Kidney (tissue), 14 donors: Measurements from ENCODE around the gene LAMC1. TPM values are rescaled to one million over a fixed set of nuclear protein-coding genes. Genes with fewer than 3 reads are reported as not detected.

Experiments used
- DNase-seq, 5 donors: peaks; one replicate each; pipeline ENCODE4 v3.0.0-alpha.2; 2013 to 2020
- FAIRE-seq: peaks from 2 replicates; lab custom pipeline; 2012; peaks lifted over from hg19 to GRCh38; lab: Jason Lieb, UNC
- H3K27ac ChIP-seq, 2 donors: one replicate each; pipeline ENCODE4 v1.7.0; 2013; ENCODE audit warnings: low read depth in 2 of 2, low read length in 2 of 2, inconsistent platforms in 1 of 2
- H3K27me3 ChIP-seq: one replicate; pipeline ENCODE4 v1.7.1; 2013; ENCODE audit warnings: low read length, inconsistent platforms; ENCODE audit not compliant: control insufficient read depth, insufficient read depth
- H3K36me3 ChIP-seq, 3 donors: one replicate each; pipeline versions ENCODE4 v1.7.0 to v1.7.1; 2013; ENCODE audit warnings: low read length in 3 of 3, control low read depth in 1 of 3, inconsistent platforms in 1 of 3; ENCODE audit not compliant: insufficient read depth in 3 of 3, control insufficient read depth in 2 of 3
- H3K4me1 ChIP-seq, 3 donors: one replicate each; pipeline versions ENCODE4 v1.7.0 to v1.7.1; 2013; ENCODE audit warnings: low read length in 3 of 3, inconsistent platforms in 1 of 3, low read depth in 1 of 3; ENCODE audit not compliant: control insufficient read depth in 2 of 3, insufficient read depth in 2 of 3
- H3K4me3 ChIP-seq, 3 donors: one replicate each; pipeline versions ENCODE4 v1.7.0 to v1.8.1; 2013; ENCODE audit warnings: low read length in 3 of 3, control low read depth in 1 of 3, inconsistent platforms in 1 of 3
- H3K9ac ChIP-seq, 3 donors: one replicate each; pipeline versions ENCODE4 v1.7.0 to v1.7.1; 2013; ENCODE audit warnings: low read length in 3 of 3, control low read depth in 1 of 3, inconsistent platforms in 1 of 3
- H3K9me3 ChIP-seq, 3 donors: one replicate each; pipeline versions ENCODE4 v1.7.0 to v1.7.1; 2013; ENCODE audit warnings: low read length in 3 of 3, control low read depth in 1 of 3, inconsistent platforms in 1 of 3; ENCODE audit not compliant: control insufficient read depth in 2 of 3, insufficient read depth in 1 of 3
- intact Hi-C: fragments of 100-400 bp; cut with DNase I; formaldehyde crosslinking; loops from one replicate; pipeline ENCODE4 v1.11.1; 2022
- polyA plus RNA-seq: library from polyadenylated mRNA; stranded (reverse); fragments of 350-450 nt; fragmentation: Illumina TruSeq; extraction: RNeasy Lipid Tissue Mini Kit (QIAGEN cat#74804); gene quantifications from one replicate; pipeline ENCODE4 v1.2.3, GENCODE V29; 2014; ENCODE audit warnings: low read depth, low replicate concordance; ENCODE audit not compliant: insufficient read depth
- total RNA-seq: library from RNA; stranded (reverse); fragmentation: NEBNext Ultra II Directional; extraction: Animal tissue kit (Norgen Biotek cat#: 25700); gene quantifications from one replicate; pipeline ENCODE4 v1.2.1, GENCODE V29; 2021
- TF ChIP-seq, protein P1 (sequence below): IDR thresholded peaks from 3 replicates; pipeline ENCODE4 v1.5.1; 2012; ENCODE audit warnings: mild to moderate bottlenecking, moderate library complexity, borderline replicate concordance; ENCODE audit not compliant: insufficient read depth; ENCODE audit errors: extremely low read depth
- donor health status: control.
- donor health status: control.
- donor health status: control.
- donor health status: control.
- donor health status: control.
- donor health status: DM: yes; HTN: yes; CAD: no.
- donor health status: Normal renal cell carcinoma (clear cell type).

Gene LAMC1
- total and polyA plus RNA-seq, 2 donors from 2014 or later: 21.1 to 140 TPM

DNA sequence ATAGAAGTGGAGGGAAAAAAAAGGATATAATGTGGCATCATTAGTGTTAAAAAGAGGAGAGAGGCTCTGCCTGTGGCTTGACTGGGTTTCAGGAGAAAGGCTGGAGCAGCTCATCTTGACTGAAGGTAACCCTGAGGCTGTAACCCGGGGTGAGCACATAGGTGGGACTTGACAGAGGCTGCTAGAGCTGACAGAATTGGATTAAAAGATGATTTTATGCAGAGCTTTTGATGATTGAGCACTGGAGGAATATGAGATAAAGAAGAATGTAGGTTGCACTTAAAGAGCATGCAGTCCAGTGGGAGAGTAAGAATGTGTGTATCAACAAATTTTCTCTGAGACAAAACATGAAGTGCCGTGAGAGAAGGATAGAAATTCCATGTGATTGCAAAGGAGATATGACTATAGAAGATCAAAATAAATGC is 17.3 kb downstream of the LAMC1 start:
- no peak overlapping the region for H3K27ac ChIP-seq
- no peak overlapping the region for H3K9ac ChIP-seq
- H3K27me3 ChIP-seq: no peaks in the 10 kb centered on the region
- no peak for DNase-seq
- FAIRE-seq: no peak
- intact Hi-C loops: no loop called here
- H3K9me3 ChIP-seq: no peaks in the 10 kb centered on the region
- no peaks in the 10 kb centered on the region for H3K36me3 ChIP-seq
- peaks cover 0 to 13% (median 4%) of the 10 kb centered on the region in 3 donors for H3K4me1 ChIP-seq
- no peak overlapping the region for H3K4me3 ChIP-seq
- TF ChIP-seq, protein P1, sequence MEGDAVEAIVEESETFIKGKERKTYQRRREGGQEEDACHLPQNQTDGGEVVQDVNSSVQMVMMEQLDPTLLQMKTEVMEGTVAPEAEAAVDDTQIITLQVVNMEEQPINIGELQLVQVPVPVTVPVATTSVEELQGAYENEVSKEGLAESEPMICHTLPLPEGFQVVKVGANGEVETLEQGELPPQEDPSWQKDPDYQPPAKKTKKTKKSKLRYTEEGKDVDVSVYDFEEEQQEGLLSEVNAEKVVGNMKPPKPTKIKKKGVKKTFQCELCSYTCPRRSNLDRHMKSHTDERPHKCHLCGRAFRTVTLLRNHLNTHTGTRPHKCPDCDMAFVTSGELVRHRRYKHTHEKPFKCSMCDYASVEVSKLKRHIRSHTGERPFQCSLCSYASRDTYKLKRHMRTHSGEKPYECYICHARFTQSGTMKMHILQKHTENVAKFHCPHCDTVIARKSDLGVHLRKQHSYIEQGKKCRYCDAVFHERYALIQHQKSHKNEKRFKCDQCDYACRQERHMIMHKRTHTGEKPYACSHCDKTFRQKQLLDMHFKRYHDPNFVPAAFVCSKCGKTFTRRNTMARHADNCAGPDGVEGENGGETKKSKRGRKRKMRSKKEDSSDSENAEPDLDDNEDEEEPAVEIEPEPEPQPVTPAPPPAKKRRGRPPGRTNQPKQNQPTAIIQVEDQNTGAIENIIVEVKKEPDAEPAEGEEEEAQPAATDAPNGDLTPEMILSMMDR: no peak

DNA sequence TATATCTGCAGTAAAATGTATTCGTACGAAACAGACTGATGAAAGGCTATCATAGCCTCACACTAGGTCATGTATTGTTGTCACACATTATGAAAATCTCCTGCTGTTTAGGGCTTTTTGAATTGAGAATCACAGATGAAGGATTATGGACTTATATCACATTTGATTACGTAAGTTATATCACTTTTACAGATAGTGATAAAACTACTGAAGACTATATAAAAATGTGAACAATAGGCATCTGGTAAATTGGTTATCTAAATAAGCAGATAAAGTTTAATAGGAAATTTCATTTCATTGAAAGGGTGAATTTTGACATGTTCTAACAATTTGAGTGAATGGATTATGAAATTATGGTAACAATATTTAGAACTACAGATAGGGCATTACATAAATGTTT is 20.0 kb downstream of the LAMC1 start:
- Histone ChIP-seq H3K9ac (no peak overlapping the region), H3K9me3 (no peaks in the 10 kb centered on the region), H3K27ac (no peak overlapping the region), H3K36me3 (no peaks in the 10 kb centered on the region), H3K4me1 (peaks cover 0 to 13% (median 4%) of the 10 kb centered on the region in 3 donors), H3K27me3 (no peaks in the 10 kb centered on the region), H3K4me3 (no peak overlapping the region)
- intact Hi-C loops: no loop called here
- no peak for DNase-seq
- FAIRE-seq: no peak
- TF ChIP-seq, protein P1: no peak

DNA sequence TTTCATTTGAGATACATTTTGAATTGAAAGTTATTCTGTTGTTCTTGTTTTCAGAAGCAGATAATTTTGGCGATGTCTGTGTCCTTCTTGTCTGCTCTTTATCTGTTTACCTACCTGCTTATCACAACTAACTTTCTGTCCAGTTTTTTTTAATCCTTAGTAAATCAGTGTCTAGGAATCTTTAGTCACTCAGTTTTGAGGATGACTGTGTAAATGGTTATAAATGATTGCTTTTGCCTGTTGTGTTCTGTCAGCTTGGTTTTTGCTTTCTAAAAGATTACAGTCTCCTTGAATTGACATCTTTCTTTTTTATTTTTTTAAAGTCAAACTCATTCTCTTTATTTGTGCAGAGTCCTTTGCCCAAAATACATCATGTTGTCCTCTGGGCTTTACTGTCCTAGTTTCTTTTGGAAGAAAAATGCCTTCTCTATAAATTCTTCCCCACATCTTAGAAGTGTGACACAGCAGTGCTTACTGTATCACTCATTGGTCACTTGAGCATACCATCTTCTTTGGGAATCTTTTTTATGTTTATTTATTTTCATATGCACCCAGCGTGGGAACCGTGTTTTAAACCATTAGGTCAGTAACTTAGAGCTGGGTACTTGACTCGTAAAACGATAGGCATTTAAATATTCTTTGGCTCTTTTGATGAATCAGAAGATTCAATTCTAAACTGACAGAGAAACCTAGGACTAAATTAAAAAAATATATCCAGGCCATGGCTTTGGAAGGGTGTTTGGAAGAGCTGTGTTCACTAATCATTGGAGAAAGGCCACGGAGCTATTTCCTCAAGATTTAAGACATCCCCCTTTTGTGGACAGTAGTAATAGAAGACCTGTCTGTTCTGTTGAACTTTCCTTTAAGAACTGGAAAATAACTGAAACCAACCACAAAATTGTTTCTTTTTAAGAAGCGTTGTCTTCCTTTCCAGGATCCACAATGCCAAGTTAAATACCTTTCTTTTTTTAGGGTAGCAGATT is 20.9 kb downstream of the LAMC1 start:
- TF ChIP-seq, protein P1: no peak
- Histone ChIP-seq H3K36me3 (no peaks in the 10 kb centered on the region), H3K27ac (no peak overlapping the region), H3K9me3 (no peaks in the 10 kb centered on the region), H3K4me1 (peaks cover 0 to 13% (median 4%) of the 10 kb centered on the region in 3 donors), H3K27me3 (no peaks in the 10 kb centered on the region), H3K9ac (no peak overlapping the region), H3K4me3 (peak overlapping the region in 1 of 3 donors; percentile 19)
- no peak for DNase-seq
- intact Hi-C loops: no loop called here
- peak; percentile 8 for FAIRE-seq
